IMR-90 (cell line): ENCODE data around the gene CACNA1G. TPM values are rescaled to one million over a fixed set of nuclear protein-coding genes. Genes with fewer than 3 reads are reported as not detected.

Experiments
- ATAC-seq: fragments of 200-7000 bp; cut with Tn5 transposase; 2 replicates; pipeline ENCODE4 v1.9.1; 2020; ENCODE audit warnings: low read depth, mild to moderate bottlenecking, moderate library complexity
- BruUV-seq: library from RNA; stranded (reverse); fragments of 400-500 nt; replicated peaks from 2 replicates; lab custom pipeline; 2021; lab: Mats Ljungman, UMichigan
- CTCF ChIA-PET: fragments of 300-600 bp; formaldehyde crosslinking; extraction: SDS; loops from one replicate; lab custom pipeline; 2021; ENCODE audit warnings: antibody characterized with exemption; lab: Yijun Ruan, JAX
- POLR2A ChIA-PET: fragments of 300-600 bp; sonication (Branson Sonifier 250); formaldehyde crosslinking; loops from one replicate; lab custom pipeline; 2022; ENCODE audit warnings: antibody characterized with exemption; ENCODE audit not compliant: unreplicated experiment; lab: Charles Lee
- DNase-seq: peaks from one replicate; pipeline ENCODE4 v3.0.0; 2013
- H2AFZ ChIP-seq: replicated peaks from 2 replicates; pipeline ENCODE3; 2013; ENCODE audit warnings: low read length, mild to moderate bottlenecking; ENCODE audit not compliant: poor library complexity
- H2AK5ac ChIP-seq: 2 replicates; pipeline ENCODE4 v1.6.1; 2013; ENCODE audit warnings: low read depth, low read length, inconsistent platforms
- H2AK9ac ChIP-seq: replicated peaks from 2 replicates; pipeline ENCODE3; 2013; ENCODE audit warnings: mild to moderate bottlenecking, low read depth, low read length, moderate library complexity; ENCODE audit not compliant: poor library complexity
- H2BK120ac ChIP-seq: 2 replicates; pipeline ENCODE4 v1.6.1; 2013; ENCODE audit warnings: low read depth, low read length, inconsistent platforms
- H2BK15ac ChIP-seq: 3 replicates; pipeline ENCODE4 v1.6.1; 2013; ENCODE audit warnings: low read depth, low read length, inconsistent platforms
- H2BK20ac ChIP-seq: 2 replicates; pipeline ENCODE4 v1.6.1; 2013; ENCODE audit warnings: low read depth, mild to moderate bottlenecking, inconsistent platforms, low read length, moderate library complexity
- H2BK5ac ChIP-seq: 2 replicates; pipeline ENCODE4 v1.6.1; 2013; ENCODE audit warnings: mild to moderate bottlenecking, low read depth, low read length, inconsistent platforms; ENCODE audit not compliant: poor library complexity, severe bottlenecking
- H3K14ac ChIP-seq: replicated peaks from 2 replicates; pipeline ENCODE4 v1.6.1; 2013; ENCODE audit warnings: low read depth, low read length, inconsistent platforms
- H3K18ac ChIP-seq: 2 replicates; pipeline ENCODE4 v1.6.1; 2013; ENCODE audit warnings: low read depth, low read length, control low read depth
- H3K23ac ChIP-seq: 2 replicates; pipeline ENCODE4 v1.6.1; 2013; ENCODE audit warnings: low read depth, low read length, inconsistent platforms
- H3K27ac ChIP-seq: 2 replicates; pipeline ENCODE4 v1.5.1; 2013; ENCODE audit warnings: mild to moderate bottlenecking, control low read depth, low read length; ENCODE audit not compliant: insufficient read depth
- H3K27me3 ChIP-seq: 2 replicates; pipeline ENCODE4 v1.6.1; 2013; ENCODE audit warnings: low read length; ENCODE audit not compliant: control insufficient read depth, insufficient read depth
- H3K36me3 ChIP-seq: 2 replicates; pipeline ENCODE4 v1.6.1; 2013; ENCODE audit warnings: low read length, mixed read lengths; ENCODE audit not compliant: control insufficient read depth, insufficient read depth
- H3K4ac ChIP-seq: 2 replicates; pipeline ENCODE4 v1.6.1; 2013; ENCODE audit warnings: low read depth, low read length, inconsistent platforms
- H3K4me1 ChIP-seq: 2 replicates; pipeline ENCODE4 v1.6.1; 2013; ENCODE audit warnings: low read length, mixed read lengths; ENCODE audit not compliant: control insufficient read depth, insufficient read depth
- H3K4me2 ChIP-seq: 2 replicates; pipeline ENCODE4 v1.6.1; 2013; ENCODE audit warnings: low read depth, mild to moderate bottlenecking, control low read depth, low read length, moderate library complexity
- H3K4me3 ChIP-seq: 2 replicates; pipeline ENCODE4 v1.5.1; 2013; ENCODE audit warnings: low read depth, mild to moderate bottlenecking, control low read depth, low read length, moderate library complexity; ENCODE audit not compliant: insufficient read depth
- H3K56ac ChIP-seq: 2 replicates; pipeline ENCODE4 v1.6.1; 2013; ENCODE audit warnings: low read length, inconsistent platforms; ENCODE audit not compliant: insufficient read depth; ENCODE audit errors: extremely low read depth
- H3K79me1 ChIP-seq, 2 experiments: 2 replicates each; pipeline ENCODE4 v1.6.1; 2013; ENCODE audit warnings: low read length in 2 of 2, inconsistent platforms in 1 of 2, low read depth in 1 of 2
- H3K9ac ChIP-seq: 2 replicates; pipeline ENCODE4 v1.6.1; 2013; ENCODE audit warnings: low read depth, low read length, control low read depth
- H3K9me1 ChIP-seq: 2 replicates; pipeline ENCODE4 v1.6.1; 2013; ENCODE audit warnings: low read length, inconsistent platforms; ENCODE audit not compliant: insufficient read depth
- H3K9me3 ChIP-seq: 2 replicates; pipeline ENCODE4 v1.6.1; 2013; ENCODE audit warnings: low read length; ENCODE audit not compliant: control insufficient read depth, insufficient read depth
- H4K20me1 ChIP-seq: 2 replicates; pipeline ENCODE4 v1.6.1; 2013; ENCODE audit warnings: low read length, inconsistent platforms; ENCODE audit not compliant: insufficient read depth
- H4K5ac ChIP-seq: 2 replicates; pipeline ENCODE4 v1.6.1; 2013; ENCODE audit warnings: mild to moderate bottlenecking, low read depth, low read length, control low read depth
- H4K8ac ChIP-seq, 2 experiments: 2 replicates each; pipeline ENCODE4 v1.6.1; 2013; ENCODE audit warnings: low read depth in 2 of 2, low read length in 2 of 2, control low read depth in 1 of 2, inconsistent platforms in 1 of 2
- H4K91ac ChIP-seq: 2 replicates; pipeline ENCODE4 v1.6.1; 2013; ENCODE audit warnings: low read depth, low read length, inconsistent platforms; ENCODE audit not compliant: insufficient read depth
- BHLHE40 ChIP-seq: fragments of 150-350 bp; IDR thresholded peaks from 2 replicates; pipeline ENCODE4 v1.6.1; 2016; ENCODE audit warnings: mild to moderate bottlenecking, low read depth, low read length
- CEBPB ChIP-seq: IDR thresholded peaks from 2 replicates; pipeline ENCODE4 v1.6.1; 2012; ENCODE audit warnings: low read depth, low read length, improper control_type of control experiment
- CHD1 ChIP-seq: IDR thresholded peaks from 2 replicates; pipeline ENCODE4 v1.6.1; 2012; ENCODE audit warnings: low read depth, low read length, improper control_type of control experiment
- ELK1 ChIP-seq: fragments of 150-350 bp; IDR thresholded peaks from 2 replicates; pipeline ENCODE4 v1.6.1; 2016; ENCODE audit warnings: low read depth, mild to moderate bottlenecking, low read length, moderate library complexity, borderline replicate concordance
- FOS ChIP-seq: fragments of 150-350 bp; IDR thresholded peaks from 2 replicates; pipeline ENCODE4 v1.6.1; 2016; ENCODE audit warnings: low read depth, low read length
- MAZ ChIP-seq: IDR thresholded peaks from 2 replicates; pipeline ENCODE4 v1.6.1; 2012; ENCODE audit warnings: low read depth, mild to moderate bottlenecking, low read length, improper control_type of control experiment, moderate library complexity, borderline replicate concordance
- MXI1 ChIP-seq: IDR thresholded peaks from 2 replicates; pipeline ENCODE4 v1.6.1; 2012; ENCODE audit warnings: low read depth, mild to moderate bottlenecking, low read length, moderate library complexity, borderline replicate concordance
- POLR2A ChIP-seq: IDR thresholded peaks from 2 replicates; pipeline ENCODE4 v1.6.1; 2012; ENCODE audit warnings: mild to moderate bottlenecking, low read depth, low read length
- RAD21 ChIP-seq: IDR thresholded peaks from 2 replicates; pipeline ENCODE4 v1.6.1; 2012; ENCODE audit warnings: low read length, improper control_type of control experiment
- SMC3 ChIP-seq: fragments of 150-350 bp; IDR thresholded peaks from 2 replicates; pipeline ENCODE4 v1.6.1; 2016; ENCODE audit warnings: low read depth, mild to moderate bottlenecking, antibody characterized with exemption, low read length, moderate library complexity
- USF2 ChIP-seq: fragments of 150-350 bp; IDR thresholded peaks from 2 replicates; pipeline ENCODE4 v1.6.1; 2017; ENCODE audit warnings: mild to moderate bottlenecking, antibody characterized with exemption, low read length, low read depth
- WGBS, 2 experiments: methylation state at CpG; one replicate each; pipeline versions ENCODE4 v1.1.5 to v1.1.7; 2013; ENCODE audit warnings: missing lambda C conversion rate in 2 of 2; ENCODE audit not compliant: insufficient read length in 1 of 2; ENCODE audit errors: extremely low coverage in 2 of 2; 5-methylcytosine and 5-hydroxymethylcytosine counted together
- dilution Hi-C: fragments of 300-500 bp; cut with HindIII; formaldehyde crosslinking; loops from one replicate; pipeline ENCODE4 v1.14.3; 2018; ENCODE audit warnings: low sequenced_read_pairs; ENCODE audit not compliant: unreplicated experiment
- in situ Hi-C: fragments of 300-500 bp; cut with MboI; formaldehyde crosslinking; loops from 3 replicates; pipeline ENCODE4 v1.14.3; 2019; ENCODE audit warnings: low sequenced_read_pairs, inconsistent platforms, mixed read lengths
- intact Hi-C: fragments of 100-400 bp; cut with micrococcal nuclease; formaldehyde crosslinking; loops from 2 replicates; pipeline ENCODE4 v1.10.0; 2022
- polyA plus RNA-seq, 3 experiments: library from polyadenylated mRNA; depleted of rRNA; stranded (reverse); fragments of >200 nt; gene quantifications; 2 replicates each; pipeline ENCODE4 v1.2.3, GENCODE V29; 2012; ENCODE audit warnings: low replicate concordance in 1 of 3
- total RNA-seq: library from RNA; depleted of rRNA; stranded (reverse); fragments of >200 nt; gene quantifications from 2 replicates; pipeline ENCODE4 v1.2.3, GENCODE V29; 2012

Gene CACNA1G
- total and polyA plus RNA-seq, 2 of the 4 experiments (the other 2 are of a cell fraction) = under 0.01 to 0.03 TPM

DNA sequence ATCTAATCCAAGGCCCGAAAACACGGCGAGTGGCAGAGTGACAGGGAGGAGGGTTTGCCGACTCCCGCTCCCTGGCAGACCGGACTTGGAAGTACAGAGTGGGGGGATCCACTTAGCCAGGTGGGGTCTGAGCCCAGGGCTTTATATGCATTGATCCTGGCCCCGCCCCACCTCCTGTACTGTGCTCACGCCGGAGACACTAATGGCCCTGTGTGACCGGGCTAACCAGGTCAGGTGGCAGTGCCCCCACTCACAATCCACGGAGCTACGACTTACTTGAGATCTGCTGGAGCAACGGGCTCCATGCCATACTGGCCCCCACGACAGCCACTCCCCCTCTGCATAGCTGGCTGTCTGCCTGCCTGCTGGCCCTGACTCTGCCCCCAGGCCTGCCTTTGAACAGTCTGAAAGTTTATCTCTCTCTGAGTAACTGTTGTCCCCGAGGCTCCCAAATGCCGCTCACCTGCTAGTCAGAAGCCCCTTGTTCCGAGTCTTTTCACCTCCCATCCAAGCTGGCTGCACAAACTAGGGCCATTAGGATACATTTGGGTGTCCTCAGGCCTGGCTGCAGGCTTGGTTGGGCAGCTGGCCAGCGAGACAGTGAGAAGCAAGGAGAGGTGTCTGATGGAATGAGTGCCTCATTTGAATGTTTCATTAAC, 28.0 kb downstream of the CACNA1G start:
- Histone ChIP-seq H2BK15ac (no peak overlapping the region), H3K4me2 (no peak overlapping the region), H3K4ac (no peak overlapping the region), H3K56ac (no peak overlapping the region), H3K27me3 (peaks cover 48% of the 10 kb centered on the region), H4K8ac (no peak overlapping the region), H2BK5ac (no peak overlapping the region), H3K9me1 (0 out of 2 replicates have a peak, but pooled peaks cover 5% of the 10 kb centered on the region), H4K20me1 (no peaks in the 10 kb centered on the region), H3K9me3 (no peaks in the 10 kb centered on the region), H2AK9ac (no peak overlapping the region), H2BK20ac (no peak overlapping the region), H3K36me3 (no peaks in the 10 kb centered on the region), H2BK120ac (no peak overlapping the region), H3K9ac (no peak overlapping the region), H2AFZ (peak overlapping the region; percentile 4), H3K4me3 (no peak overlapping the region), H4K5ac (no peak overlapping the region), H3K18ac (no peak overlapping the region), H3K79me1 (no peaks in the 10 kb centered on the region), H3K23ac (no peak overlapping the region), H2AK5ac (no peak overlapping the region), H4K91ac (no peak overlapping the region), H3K27ac (no peak overlapping the region), H3K4me1 (peaks cover 2% of the 10 kb centered on the region; the same call in 1 of the 2 replicates), H3K14ac (no peak overlapping the region)
- dilution Hi-C loops (no loop called here), in situ Hi-C loops (no loop called here), intact Hi-C loops (no loop called here)
- TF ChIP-seq SMC3 = no peak
- TF ChIP-seq CHD1 = no peak
- TF ChIP-seq POLR2A = no peak
- no peak for TF ChIP-seq MXI1
- no peak for TF ChIP-seq CEBPB
- TF ChIP-seq ELK1 = no peak
- no peak for TF ChIP-seq MAZ
- TF ChIP-seq USF2 = no peak
- TF ChIP-seq FOS = no peak
- TF ChIP-seq BHLHE40 = no peak
- TF ChIP-seq RAD21 = no peak
- ChIA-PET CTCF (no interaction called here), POLR2A (no interaction called here)
- WGBS, 2 experiments = 68% methylated on average over 12 of the region's 18 CpGs; no CpG with 5 or more reads in 1 of the 2 experiments
- BruUV-seq = no TSS peak
- ATAC-seq (peak; percentile 37; the same call in 1 of the 2 replicates), DNase-seq (no peak)
